Measurements from ENCODE around the gene CC2D2A.

The CC2D2A gene

GRCh38 chr4:15521442-15522039 lies 51.9 kb downstream of the CC2D2A start:
- no peak for DNase-seq

- no peak for DNase-seq
Observed at GRCh38 chr4:15525080-15525479, 55.4 kb downstream of the CC2D2A start.

GRCh38 chr4:15526924-15527592 lies 57.4 kb downstream of the CC2D2A start:
- DNase-seq: no peak

- DNase-seq: no peak
Observed at GRCh38 chr4:15531792-15532191, 62.1 kb downstream of the CC2D2A start.

GRCh38 chr4:15533817-15534216 lies 64.1 kb downstream of the CC2D2A start:
- DNase-seq: no peak

GRCh38 chr4:15535599-15535998 lies 65.9 kb downstream of the CC2D2A start:
- DNase-seq: no peak

- DNase-seq: no peak
Observed at GRCh38 chr4:15536552-15537499, 67.1 kb downstream of the CC2D2A start.

- no peak for DNase-seq
Observed at GRCh38 chr4:15541941-15542340, 72.3 kb downstream of the CC2D2A start.

GRCh38 chr4:15542760-15543159 lies 73.1 kb downstream of the CC2D2A start:
- DNase-seq: no peak

- no peak for DNase-seq
Observed at GRCh38 chr4:15543537-15544247, 74.0 kb downstream of the CC2D2A start.

- DNase-seq: no peak
Observed at GRCh38 chr4:15544248-15544729, 74.6 kb downstream of the CC2D2A start.

- DNase-seq: no peak
Observed at GRCh38 chr4:15545371-15545770, 75.7 kb downstream of the CC2D2A start.

- no peak for DNase-seq
Observed at GRCh38 chr4:15547392-15547791, 77.7 kb downstream of the CC2D2A start.

GRCh38 chr4:15550491-15550890 lies 80.8 kb downstream of the CC2D2A start:
- no peak for DNase-seq

GRCh38 chr4:15551740-15552446 lies 82.2 kb downstream of the CC2D2A start:
- DNase-seq: no peak

- no peak for DNase-seq
Observed at GRCh38 chr4:15552557-15553362, 83.1 kb downstream of the CC2D2A start.

GRCh38 chr4:15556511-15557092 lies 86.9 kb downstream of the CC2D2A start:
- no peak for DNase-seq

GRCh38 chr4:15557786-15558550 lies 88.3 kb downstream of the CC2D2A start:
- no peak for DNase-seq

GRCh38 chr4:15558561-15558960 lies 88.9 kb downstream of the CC2D2A start:
- DNase-seq: no peak

- no peak for DNase-seq
Observed at GRCh38 chr4:15562114-15562513, 92.4 kb downstream of the CC2D2A start.

Measured in DMS 273 treated with DMSO at 0.1 percent for 48 hours (cell line).